HG03571 (cell line): ENCODE results near the gene STRN4.

Experiments
- ATAC-seq: cut with Tn5 transposase; IDR thresholded peaks from one replicate; pipeline ENCODE4 v1.9.1; 2021; ENCODE audit not compliant: unreplicated experiment

Gene STRN4

GRCh38 chr19:46744005-46744691 is 2.1 kb downstream of the STRN4 start:
- ATAC-seq: no peak

DNA sequence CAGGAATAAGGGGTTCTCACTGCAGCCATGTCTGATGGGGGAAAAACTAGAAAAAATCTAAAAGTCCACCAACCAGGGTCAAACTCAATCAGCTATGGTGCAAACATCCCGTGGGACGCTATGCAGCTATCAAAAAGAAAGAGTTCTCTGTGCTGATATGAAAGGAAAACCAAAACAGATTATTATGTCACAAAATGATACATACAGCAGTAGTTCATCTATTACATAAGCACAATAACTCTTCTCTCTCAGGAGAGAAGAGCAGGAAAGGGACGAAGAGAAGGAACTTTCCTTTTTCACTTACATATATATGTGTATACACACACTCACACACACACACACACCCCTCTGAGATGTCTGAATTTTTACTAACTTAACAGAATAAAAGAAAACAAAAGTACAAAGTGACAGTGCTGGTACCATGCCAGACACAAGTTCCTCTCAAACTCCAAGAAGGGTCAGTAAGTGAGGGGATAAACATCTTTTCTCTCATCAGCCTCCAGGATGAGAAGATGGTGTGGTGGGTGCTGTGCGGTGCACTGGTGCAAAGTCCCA is 3.2 kb downstream of the STRN4 start:
- ATAC-seq: no peak

DNA sequence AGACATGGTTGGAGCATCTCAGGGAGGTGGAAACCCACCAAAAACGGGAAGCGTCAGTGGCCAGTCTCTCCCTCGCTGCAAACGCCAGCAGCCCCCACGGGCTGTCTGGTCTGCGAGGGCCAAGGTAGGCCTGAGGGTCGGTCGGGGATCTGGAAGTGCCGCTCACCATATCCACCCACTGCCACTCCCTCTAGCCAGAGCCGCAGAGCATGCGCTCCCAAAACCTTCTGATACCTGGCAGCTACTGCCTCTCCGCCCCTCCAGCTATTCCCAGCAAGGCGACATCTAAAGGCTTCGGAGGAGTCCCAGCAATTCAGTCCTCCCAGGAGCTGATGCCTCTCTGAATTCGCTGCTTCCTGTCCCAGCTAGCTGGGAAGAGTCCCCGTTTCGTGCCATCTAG is 4.8 kb downstream of the STRN4 start:
- ATAC-seq: no peak

DNA sequence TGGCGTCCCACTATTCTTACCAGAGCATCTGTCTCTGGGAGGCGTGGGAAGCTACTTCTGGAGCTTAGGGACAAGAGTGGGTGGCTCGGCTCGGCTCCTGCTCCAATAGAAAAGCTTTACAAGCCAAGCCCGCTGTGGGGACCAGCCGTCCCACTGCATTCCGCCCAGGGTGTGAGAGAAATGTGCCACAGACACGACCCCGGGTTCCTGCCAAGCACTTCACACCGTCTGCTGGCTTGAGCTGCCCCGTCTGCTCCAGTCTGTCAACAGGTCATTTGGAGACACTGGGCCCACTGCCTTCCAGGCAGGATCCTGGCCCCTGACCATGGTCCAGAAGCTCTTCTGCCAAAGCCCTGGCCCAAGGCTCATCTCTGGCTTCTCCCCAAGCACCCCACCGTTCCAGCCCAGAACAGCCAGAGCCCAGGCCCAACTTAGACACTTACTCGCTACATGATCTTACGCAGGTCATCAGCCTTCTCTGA is 6.9 kb downstream of the STRN4 start:
- ATAC-seq: no peak

- no peak for ATAC-seq
Observed at GRCh38 chr19:46737761-46738171, 8.5 kb downstream of the STRN4 start.

- no peak for ATAC-seq
Observed at GRCh38 chr19:46737298-46737654, 9.0 kb downstream of the STRN4 start.

DNA sequence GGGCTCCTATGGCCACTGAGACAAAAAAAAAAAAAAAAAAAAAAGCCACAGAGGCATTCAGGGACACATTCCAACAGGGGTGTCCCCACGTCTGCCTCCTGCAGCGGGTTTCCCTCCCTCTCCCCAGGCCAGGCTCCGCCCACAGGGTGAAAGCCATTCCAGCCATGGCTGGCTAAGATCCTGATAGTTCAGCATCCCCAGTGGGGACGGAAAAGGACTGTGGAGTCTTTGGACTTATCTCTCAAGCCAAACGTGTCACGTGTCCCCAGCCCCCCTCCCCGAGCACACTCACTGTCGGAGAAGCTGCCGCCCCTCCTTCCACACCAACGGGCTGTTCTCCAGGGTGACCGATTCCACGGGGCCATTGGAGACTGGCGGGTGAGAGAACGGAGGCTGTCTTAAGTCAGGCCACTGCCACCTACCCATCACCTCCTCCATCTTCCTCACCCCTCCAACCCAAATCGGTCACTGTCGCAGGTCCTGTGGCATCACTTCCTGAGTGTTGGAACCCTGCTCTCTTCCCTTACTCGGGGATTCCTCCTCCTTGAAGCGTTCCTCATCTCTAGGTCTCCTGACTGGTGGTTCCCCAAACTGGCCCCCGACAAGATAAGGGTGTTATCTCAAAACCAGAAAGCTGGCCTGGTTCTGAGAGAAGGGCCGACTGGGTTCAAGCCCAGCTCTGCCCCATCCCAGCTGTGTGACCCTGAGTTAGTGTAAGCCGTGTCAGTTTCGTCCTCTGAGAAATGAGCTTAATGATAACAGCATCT is 9.5 kb downstream of the STRN4 start:
- no peak for ATAC-seq

GRCh38 chr19:46733690-46734292 is 12.5 kb downstream of the STRN4 start:
- no peak for ATAC-seq

DNA sequence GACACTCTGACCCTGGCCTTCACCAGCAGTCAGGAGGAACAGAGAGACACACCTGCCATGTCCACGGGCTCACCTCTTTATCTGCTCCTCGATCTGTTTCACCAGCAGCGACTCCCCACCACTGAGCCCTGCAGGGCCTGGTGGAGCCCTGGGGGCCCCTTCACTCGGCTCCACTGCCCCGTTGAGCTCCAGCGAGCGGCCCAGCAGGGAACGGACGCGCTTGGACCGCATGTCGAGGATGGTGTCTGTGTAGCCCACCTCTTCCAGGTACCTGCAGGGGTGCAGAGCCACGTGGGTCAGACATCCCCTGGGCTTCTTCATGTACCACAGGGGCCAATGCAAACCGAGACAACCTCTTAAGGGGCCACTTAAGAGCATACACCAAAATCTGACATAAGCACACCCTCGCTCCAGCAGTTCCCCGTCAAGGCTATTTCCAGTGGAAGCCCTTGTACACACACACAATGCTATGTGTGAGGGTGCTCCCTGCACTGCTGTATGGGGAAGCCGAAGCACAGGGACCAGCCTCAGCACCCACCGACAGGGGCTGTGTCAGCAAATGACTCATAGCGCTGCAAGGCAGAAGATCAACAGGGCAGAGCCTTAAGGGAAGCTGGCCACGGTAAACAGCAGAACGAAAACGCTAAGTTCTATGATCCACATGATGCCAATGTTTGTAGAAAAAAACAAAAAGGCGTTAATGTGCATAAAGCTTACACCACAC is 13.1 kb downstream of the STRN4 start:
- no peak for ATAC-seq

- ATAC-seq: no peak
Observed at GRCh38 chr19:46732172-46732938, 13.9 kb downstream of the STRN4 start.

DNA sequence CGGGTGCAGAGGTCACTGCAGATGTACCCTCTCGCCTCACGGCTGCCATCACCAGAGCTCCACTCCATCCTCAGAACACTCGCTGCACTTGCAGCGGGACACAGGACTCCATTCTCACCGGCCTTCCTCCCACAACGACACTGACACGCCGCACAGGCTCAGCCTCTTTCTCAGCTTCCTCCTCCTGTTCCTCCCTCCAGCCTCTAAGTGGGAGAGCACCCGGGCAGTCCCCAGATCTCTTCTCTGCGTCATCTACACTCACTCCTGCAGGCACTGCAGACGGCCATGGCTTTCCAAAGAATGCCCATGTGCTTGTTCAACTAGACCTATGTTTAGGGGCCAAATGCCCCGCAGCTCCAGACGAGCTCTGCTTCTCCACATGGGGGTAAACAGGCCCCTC is 14.7 kb downstream of the STRN4 start:
- no peak for ATAC-seq

- no peak for ATAC-seq
Observed at GRCh38 chr19:46731007-46731501, 15.2 kb downstream of the STRN4 start.

DNA sequence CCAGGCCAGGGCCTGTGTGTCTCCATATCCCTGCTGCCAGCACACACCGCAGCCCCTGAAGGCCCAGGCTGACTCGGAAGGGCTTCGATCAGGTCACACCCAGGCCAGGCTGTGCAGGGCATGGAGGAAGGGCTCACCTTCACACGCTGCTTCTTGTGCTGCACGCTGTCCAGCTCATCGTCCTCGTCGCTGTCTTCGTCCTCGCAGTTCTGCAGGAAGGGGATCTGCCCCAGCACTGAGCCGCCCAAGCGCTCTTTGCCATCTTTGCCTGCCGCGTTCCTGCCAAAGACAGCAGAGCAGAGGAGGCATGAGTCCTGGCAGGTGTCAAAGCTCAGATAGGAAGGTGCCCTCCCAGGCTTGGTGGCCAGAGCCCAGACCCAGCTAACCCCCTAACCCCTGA is 15.7 kb downstream of the STRN4 start:
- ATAC-seq: no peak

- ATAC-seq: no peak
Observed at GRCh38 chr19:46730187-46730586, 16.1 kb downstream of the STRN4 start.

DNA sequence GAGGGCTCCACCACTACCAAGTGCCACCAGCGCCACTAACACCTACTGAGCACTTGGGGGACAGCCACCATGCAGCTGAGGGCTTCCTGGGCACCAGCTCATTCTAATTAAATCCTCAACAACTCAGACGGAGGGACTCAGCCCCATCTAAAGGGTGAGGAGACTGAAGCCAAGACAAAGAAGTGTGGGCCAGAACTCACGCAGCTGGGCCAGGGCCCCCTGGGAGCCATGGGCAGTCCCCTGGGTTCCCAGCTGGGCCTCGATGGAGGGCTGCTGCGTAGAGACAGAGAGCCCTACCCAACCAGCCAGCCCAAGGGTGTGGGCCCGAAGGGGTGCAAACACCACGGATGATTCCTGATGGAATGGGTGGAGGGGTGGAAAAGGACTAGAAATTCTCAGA is 16.6 kb downstream of the STRN4 start:
- ATAC-seq: no peak

- no peak for ATAC-seq
Observed at GRCh38 chr19:46728693-46729339, 17.4 kb downstream of the STRN4 start.

GRCh38 chr19:46728208-46728607 is 18.0 kb downstream of the STRN4 start:
- no peak for ATAC-seq

- ATAC-seq: no peak
Observed at GRCh38 chr19:46727757-46728156, 18.5 kb downstream of the STRN4 start.

DNA sequence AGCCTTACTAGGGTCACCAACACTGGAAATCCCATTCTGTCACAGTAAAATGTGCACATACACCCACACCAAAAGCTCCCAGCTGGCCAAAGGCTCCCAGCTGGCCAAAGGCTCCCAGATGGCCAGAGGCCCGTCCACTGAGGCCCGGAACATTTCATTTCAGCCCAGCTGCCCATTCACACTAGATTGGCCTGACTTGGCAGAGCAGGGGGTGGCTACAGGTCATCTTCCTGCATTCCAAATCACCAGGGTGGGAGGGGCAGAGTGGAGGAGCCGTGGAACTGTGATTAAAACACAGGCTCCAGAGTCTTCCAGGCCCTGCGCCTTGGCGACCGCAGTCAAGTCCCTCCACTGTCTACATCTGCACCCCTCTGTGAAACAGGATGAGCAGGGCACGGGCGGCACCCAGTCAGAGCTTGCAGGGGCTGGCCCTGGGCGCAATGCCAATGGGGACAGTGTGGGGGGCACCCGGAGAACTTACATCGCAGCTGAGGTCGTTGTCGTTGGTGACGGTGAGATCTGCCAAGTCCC is 19.2 kb downstream of the STRN4 start:
- ATAC-seq: no peak

- no peak for ATAC-seq
Observed at GRCh38 chr19:46726551-46726950, 19.7 kb downstream of the STRN4 start.
